Nephron progenitor cell (in vitro differentiated cells): ENCODE results near the gene PRSS16.

Experiments
- DNase-seq: peaks from one replicate; pipeline ENCODE4 v3.0.0; 2021
- H3K27ac Mint-ChIP-seq: 2 replicates; pipeline ENCODE4 v1.8.0; 2021; ENCODE audit warnings: mild to moderate bottlenecking, moderate library complexity, mixed read lengths
- H3K27me3 Mint-ChIP-seq: 2 replicates; pipeline ENCODE4 v1.8.0; 2021; ENCODE audit warnings: mild to moderate bottlenecking, low read depth, mixed read lengths; ENCODE audit not compliant: poor library complexity
- H3K36me3 Mint-ChIP-seq: 2 replicates; pipeline ENCODE4 v1.8.0; 2021; ENCODE audit warnings: low read depth, mixed read lengths
- H3K4me1 Mint-ChIP-seq: 2 replicates; pipeline ENCODE4 v1.8.0; 2021; ENCODE audit warnings: mixed read lengths
- H3K4me3 Mint-ChIP-seq: 2 replicates; pipeline ENCODE4 v1.8.0; 2021; ENCODE audit warnings: mild to moderate bottlenecking, moderate library complexity, mixed read lengths
- H3K9me3 Mint-ChIP-seq: 2 replicates; pipeline ENCODE4 v1.8.0; 2021; ENCODE audit warnings: mild to moderate bottlenecking, moderate library complexity, mixed read lengths
- TF ChIP-seq, protein P1 (sequence below): fragments of 200-600 bp; sonication (generic); IDR thresholded peaks from 2 replicates; pipeline ENCODE4 v1.5.0; 2021; ENCODE audit warnings: antibody characterized with exemption

The PRSS16 gene

DNA sequence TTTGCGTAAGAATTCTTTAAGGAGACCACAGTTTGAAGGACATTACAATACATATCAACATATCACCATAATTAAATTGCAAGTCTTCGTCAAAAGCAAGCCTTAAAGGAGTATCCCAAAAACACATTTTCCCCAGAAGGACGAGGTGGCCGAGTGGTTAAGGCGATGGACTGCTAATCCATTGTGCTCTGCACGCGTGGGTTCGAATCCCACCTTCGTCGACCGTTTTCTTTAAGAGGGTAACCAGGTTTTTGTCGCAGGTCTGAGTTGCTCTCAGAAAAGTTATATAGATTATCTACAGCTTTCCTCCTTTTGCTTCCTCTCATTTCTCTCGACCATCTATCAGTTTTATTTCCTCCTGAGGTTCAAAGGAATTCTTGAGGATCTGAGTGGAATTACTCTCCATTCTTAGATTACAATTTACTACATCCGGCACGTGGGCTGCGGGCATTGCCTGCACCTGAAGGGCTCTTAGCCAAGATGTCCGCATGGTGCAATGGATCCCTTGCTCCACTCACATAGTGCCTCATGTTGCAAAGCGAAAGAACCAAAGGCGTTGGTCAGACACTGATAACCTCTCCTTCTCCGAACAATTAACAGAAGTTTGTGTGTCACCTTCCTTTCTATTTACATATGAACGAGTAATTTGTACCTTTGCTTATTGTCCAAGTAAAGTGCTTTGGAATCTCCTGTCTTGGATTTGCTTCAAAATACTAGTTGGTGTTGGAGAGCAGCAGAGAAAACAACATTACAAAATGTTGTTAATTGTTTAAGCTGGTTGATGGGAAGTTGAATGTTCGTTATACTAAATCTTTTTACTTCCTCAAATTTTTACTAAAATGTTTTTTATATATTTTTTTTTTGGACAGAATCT, 50.6 kb downstream of the PRSS16 start:
- H3K27ac Mint-ChIP-seq = no peak overlapping the region
- H3K4me3 Mint-ChIP-seq = peak overlapping the region; percentile 95
- H3K9me3 Mint-ChIP-seq = peaks cover 5% of the 10 kb centered on the region
- peaks cover 81% of the 10 kb centered on the region for H3K27me3 Mint-ChIP-seq
- TF ChIP-seq, protein P1, sequence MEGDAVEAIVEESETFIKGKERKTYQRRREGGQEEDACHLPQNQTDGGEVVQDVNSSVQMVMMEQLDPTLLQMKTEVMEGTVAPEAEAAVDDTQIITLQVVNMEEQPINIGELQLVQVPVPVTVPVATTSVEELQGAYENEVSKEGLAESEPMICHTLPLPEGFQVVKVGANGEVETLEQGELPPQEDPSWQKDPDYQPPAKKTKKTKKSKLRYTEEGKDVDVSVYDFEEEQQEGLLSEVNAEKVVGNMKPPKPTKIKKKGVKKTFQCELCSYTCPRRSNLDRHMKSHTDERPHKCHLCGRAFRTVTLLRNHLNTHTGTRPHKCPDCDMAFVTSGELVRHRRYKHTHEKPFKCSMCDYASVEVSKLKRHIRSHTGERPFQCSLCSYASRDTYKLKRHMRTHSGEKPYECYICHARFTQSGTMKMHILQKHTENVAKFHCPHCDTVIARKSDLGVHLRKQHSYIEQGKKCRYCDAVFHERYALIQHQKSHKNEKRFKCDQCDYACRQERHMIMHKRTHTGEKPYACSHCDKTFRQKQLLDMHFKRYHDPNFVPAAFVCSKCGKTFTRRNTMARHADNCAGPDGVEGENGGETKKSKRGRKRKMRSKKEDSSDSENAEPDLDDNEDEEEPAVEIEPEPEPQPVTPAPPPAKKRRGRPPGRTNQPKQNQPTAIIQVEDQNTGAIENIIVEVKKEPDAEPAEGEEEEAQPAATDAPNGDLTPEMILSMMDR = no peak
- DNase-seq = peak; percentile 60
- no peaks in the 10 kb centered on the region for H3K36me3 Mint-ChIP-seq
- H3K4me1 Mint-ChIP-seq = peaks cover 37% of the 10 kb centered on the region

DNA sequence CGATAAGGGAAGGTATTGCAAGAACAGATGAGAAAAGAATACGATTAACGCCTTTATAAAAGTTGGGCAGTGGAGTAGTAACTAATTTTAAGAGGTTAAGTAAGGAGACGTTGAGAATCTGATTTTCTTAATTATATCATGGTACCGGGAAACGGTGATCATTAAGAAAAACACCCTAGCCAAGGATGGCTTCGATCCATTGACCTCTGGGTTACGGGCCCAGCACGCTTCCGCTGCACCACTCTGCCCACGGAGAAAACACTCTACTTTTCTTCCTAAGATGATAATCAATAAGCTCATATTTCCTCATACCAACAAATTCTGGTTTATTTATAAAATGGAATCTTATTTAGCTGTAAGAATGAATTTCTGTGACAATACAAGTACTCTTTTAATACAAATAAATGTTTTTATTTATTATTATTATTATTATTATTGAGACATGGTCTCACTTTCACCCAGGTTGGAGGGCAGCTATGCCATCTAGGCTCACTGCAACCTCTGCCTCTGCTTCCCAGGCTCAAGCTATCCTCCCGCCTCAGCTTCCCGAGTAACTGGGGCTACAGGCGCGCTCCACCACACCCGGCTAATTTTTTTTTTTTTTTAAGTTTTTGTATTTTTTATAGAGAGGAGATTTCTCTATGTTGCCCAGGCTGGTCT, 56.2 kb downstream of the PRSS16 start:
- Mint-ChIP-seq H3K4me3 (peak overlapping the region; percentile 37), H3K9me3 (peaks cover 18% of the 10 kb centered on the region), H3K4me1 (no peaks in the 10 kb centered on the region), H3K27me3 (peaks cover 84% of the 10 kb centered on the region), H3K27ac (no peak overlapping the region), H3K36me3 (no peaks in the 10 kb centered on the region)
- no peak for DNase-seq
- TF ChIP-seq, protein P1 = no peak
